GM19397 (cell line): Measurements from ENCODE around the gene TSPAN18.

Experiments used
- ATAC-seq: cut with Tn5 transposase; IDR thresholded peaks from one replicate; pipeline ENCODE4 v1.9.1; 2021; ENCODE audit warnings: mild to moderate bottlenecking, moderate library complexity; ENCODE audit not compliant: unreplicated experiment

Gene TSPAN18

DNA sequence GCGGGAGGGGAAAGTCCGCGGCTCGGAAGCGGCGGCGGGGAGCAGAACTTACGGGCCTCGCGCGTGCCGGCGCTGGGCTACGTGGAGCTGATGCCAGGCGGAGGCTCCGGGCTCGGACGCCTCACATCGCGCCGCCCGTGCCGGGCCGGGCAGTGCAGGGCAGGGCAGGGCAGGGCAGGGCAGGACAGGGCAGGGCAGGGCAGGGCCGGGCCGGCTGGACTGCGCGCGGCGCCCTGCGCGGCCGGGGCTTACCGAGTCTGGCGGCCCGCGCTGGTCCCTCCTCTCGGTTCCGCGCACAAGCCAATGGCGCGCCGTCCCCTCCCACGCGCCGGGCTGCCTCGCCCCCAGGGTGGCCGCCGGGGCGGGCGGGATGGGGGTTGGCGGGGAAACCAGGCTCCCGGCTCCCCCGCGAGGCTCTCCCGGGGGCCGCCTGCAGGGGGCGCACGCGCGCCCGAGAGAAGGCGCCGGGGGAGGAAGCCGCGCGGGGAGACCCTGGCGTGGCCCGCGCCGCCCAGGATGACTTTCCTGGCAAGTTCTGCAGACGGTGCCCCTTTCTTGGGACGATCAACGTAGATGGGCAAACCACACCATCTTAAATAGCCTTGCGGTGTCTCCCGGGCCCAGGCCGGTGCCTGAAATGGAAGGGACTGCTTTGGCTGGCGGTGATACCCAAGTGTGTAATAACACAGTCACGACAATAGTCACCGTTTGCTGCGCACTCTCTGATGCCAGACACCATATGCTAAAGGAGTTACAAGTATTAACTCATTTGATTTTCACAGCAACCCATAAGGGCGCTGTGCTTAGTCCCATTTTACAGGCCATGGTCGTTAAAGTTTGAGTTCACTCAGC, 224.1 kb downstream of the TSPAN18 start, which contains the start of gene TP53I11:
Gene TP53I11, minus strand, starts transcription at position 259 of the 852 bp plus-strand sequence. CDS start 12,548 bp downstream, outside the sequence.
- ATAC-seq = no peak

DNA sequence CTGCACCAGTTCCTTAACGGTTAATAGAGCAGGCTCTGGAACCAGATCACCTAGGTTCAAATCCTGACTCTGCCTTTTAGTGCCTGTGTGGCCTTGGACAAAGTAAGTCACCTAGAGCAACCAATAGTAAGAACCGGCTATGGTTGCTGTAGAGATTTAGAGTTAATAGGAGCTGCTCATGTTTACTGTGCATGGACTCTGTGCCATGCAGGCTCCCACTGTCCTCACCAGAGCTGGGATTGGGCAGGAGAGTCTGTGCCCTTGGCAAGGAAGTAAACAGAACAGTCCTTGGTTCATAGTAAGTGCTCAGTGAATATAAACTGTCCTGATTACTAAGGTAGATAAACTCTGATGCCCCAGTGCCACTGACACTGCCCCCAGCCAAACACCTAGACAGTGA, 225.3 kb downstream of the TSPAN18 start:
- ATAC-seq = no peak

DNA sequence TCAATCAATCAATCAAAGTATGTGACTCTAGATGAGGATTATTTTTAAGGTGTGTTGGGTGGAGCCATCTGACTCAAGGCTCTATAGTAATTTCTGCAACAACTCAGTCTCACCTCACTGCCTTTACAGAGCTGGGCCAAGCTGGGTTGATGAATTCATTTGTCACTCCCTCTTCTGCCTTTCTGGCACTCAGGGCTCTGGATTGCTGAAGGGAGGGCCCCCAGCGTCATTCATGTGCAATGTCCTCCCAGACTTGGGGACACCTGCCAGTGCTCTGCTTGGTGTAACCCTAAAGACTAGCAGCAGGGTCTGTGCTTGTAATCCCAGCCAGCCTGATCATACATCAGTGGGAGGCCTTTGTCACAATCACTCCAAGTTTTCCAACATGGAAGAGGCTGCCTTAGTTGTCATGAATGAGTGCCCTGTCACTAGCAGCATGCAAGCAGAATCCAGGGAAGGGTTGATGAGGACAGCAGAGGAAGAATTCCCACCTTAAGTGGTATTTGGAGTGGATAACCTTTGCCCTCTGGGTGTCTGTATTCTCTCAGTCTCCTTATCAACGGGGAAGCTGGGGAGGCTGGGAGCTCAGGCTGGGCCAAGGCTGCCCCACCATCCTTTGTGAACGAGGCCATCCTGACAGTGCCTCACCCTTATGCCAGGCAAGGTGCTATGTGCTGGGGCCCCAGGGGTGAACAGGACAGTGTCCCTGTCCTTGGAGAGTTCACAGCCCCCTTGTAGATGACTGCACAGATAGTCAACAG, 225.9 kb downstream of the TSPAN18 start:
- ATAC-seq = no peak

DNA sequence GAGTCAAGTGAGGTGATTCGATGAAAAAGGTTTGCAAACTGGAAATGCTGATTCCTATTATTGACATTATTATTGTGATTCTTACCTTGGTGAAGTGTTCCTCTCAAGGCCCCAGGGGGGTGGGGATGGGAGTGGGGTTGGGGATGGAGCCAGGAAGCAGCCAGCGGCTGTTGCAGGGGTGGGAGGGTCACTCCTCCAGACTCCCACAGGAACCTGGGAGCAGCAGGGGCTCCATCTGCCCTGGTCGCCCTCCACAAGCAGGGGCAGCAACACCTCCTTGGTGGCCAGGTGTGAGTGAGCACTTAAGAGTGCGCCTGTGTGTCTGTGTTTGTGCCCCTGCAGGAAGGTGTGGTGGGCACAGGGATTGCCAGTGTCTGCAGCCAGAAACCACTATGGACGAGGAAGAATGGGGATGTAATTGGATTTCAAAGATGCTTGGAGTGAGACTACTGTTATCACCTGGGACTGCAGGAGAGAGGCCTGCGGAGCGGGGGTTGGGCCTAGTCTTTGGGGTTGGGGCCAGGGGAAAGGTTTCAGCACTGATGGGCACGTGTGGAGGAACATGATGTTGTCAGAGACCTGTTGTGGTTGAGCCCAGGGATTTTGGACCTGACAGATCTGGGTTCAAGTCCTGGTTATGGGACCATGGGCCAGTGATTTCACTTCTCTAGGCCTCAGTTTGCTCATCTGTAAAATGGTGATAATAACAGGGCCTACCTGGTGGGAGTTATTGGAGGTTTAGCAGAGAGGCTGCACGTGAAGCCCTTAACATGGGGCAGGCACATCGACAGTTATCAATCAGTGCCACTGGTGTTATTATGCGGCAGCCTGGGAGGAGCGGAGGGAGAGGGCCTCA, 227.5 kb downstream of the TSPAN18 start:
- no peak for ATAC-seq

DNA sequence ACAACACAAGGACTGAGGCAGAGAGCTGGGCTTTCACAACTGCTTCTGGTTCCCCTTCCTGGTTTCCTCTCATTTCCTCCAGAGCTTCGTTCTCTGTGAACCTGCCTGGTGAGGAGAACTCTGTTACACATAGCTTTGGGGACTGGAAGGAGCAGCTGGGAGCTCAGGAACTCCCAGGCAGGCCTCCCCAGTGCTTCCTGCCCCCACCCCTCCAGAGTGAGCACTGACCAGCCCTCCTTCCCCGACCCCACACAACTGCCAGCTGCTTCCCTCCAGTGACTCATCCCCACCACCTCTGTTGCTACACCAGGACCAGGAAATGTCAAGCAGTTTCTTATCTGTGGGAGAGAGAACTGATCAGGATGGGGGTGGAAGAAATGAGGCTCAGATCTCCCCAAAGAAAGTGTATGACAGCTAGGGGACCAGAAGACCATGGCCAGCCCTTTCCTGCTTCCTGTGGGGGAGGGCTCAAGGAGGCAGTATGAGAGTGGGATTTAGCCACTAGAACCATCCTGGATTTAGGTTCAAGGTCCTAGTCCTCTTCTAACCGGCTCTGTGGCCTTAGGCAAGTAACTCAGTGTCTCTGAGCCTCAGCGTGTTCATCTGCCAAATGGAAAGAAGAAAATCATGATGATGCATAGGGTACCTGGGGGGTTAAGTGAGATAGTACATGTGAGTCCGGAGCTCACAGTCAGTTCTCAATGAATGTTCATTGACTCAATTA, 228.4 kb downstream of the TSPAN18 start:
- ATAC-seq = no peak

DNA sequence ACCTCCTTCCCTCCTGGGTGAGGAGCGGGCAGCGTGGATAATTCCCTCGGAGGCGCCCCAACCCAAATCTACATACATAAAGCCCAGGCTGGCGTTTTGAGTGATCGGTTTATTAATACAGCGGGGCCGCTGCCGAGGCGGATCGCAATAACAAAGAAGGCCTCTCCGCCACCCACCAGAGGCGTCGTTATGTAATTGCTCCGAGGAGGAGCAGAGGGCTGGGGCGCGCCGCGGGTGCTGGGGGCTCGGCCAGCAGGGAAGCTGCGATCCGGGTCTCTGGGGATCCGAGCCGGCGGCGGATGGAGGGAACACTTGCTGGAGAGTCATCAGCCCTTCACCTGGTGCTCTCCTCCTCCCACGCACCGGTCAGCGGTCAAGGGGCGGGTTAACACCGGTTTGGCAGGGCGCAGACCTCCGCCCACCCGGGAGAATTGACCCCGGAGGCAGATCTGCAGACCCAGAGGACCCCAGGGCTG, 230.3 kb downstream of the TSPAN18 start:
- no peak for ATAC-seq

DNA sequence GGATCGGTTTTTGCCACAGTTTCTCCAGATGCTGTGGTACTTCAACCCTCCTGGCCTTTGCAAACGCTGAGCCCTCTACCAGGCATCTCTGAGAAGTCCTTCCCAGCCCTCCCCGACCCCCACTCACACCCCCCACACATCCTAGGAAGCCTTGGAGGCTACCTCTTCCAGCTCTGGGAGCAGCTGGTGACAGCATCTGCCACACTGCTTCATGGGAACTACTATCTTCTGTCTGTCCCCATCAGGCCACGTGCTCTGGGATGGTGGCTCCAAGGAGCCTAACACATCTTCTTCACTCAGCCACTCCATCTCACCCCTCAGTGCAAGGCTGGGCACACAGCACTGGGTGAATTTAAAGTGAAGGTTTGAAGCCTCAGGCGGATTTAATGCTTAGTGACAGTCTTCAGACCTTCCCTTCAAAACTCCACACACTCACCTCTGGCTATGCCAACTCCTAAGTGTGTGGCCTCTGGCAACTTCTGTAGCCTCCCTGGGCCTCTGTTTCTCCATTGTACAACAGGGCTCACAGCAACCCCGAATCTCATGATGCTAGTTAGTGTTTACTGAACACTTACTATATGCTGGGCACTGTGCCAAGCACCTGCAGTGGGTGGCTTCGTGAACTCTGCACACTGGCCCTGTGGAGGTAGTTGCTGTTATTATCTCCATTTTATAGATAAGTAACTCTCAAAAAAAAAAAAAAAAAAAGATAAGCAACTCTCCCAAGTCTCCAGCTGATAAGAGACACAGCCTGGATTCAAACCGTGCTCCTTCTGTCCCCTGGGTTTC, 231.2 kb downstream of the TSPAN18 start:
- ATAC-seq = no peak

DNA sequence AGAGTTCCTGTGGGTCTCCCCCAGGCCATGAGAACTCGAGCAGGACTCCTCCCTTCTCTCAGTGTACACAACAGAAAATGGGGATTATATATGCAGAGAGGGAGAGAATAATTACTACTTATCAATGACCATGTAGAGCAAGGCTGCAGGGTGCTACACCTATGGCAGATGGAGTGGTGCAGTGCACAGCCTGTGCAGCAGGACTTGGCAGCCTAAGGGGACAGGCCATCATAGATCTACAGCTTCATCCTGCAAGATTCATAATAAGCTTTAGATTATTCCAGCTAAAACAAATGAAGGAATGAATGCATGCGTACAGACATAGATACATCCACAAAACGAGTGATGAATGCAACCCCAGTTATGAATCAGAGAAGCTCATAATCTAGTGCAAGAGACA, 232.3 kb downstream of the TSPAN18 start:
- ATAC-seq = no peak

DNA sequence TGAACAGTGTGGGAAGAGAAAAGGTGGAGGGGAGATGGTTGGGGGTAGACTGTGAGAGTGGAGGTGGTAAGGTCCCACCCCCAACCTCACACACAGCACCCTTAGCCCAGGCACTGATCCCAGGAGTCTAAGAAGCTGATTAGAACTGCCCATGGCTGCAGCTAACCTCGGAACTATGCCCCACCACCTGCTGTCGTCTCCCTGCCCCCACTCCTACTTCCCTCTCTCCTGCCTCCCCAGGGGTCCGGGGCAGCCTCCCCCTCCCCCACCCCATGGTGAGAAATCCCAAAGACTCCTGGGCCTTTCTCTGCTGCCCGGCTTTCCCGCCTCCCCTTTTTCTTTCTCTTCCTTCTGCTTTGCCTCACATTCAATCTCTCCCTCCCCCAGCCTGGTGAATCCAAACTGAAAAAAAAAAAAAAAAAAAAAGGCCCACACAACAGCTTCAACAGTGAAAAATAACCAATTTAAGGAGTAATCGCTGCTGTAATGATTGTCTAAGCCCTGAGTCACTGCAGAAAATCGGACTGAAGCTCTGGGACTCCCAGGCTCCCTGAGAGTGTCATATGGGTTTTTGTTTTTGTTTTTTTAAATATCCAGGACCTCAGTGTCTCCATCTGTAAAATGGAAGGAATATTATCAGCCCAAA, 233.6 kb downstream of the TSPAN18 start:
- ATAC-seq = no peak

DNA sequence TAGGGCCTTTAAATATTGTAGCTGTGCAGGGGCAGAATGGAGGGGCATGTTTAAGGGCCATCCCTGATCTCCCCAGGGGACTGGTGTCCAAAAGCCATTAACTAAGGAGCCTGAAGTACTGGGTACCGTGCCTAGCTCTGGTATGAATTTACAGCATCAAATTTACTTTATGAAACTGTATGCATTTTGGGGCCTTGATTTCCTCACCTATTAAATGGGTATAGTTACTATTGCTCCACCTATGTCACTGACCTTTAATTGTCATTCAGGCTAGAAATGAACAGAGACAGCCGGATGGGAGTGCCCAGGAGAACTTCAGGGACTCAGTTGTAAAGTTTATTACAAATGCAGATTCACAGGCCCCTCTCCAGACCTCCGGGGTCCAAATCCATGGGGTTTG, 235.7 kb downstream of the TSPAN18 start:
- ATAC-seq = no peak

DNA sequence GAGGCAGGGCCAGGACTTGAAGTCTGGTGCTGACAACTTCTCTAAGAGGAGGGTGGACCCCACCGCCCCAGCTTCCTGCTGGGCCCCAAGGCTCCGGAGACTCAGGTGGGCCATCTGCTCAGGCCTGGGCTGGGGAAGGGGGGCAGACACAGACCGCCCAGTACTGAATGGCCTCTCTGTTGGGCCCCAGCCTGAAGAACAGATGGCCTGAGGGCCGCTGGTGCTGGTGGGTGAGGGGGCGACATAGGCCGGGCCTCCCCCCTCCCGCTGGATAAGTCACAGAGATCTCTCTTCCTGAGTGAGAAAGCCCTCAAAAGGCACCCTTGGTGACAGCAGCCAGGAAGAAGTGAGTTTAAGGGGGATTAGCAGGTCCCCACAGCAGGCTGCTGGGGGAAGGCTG, 236.4 kb downstream of the TSPAN18 start:
- no peak for ATAC-seq

DNA sequence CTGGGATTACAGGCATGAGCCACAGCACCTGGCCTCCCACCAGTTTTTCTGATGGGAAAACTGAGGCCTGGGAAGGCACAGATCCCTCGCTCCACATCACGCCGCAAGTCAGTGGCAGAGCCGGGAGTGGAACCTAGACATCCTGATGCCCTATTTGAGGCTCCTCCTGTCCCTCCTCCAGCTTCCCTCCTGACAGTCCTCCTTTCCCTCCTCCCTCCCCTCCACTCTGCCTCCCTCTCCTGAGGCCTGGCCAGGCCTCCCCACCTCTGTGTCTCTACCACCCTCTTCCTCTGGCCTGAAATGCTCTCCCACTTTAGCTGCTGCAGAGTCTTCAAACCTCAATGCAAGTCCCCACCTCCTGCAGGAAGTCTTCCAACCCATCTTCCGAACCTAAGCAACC, 237.2 kb downstream of the TSPAN18 start:
- no peak for ATAC-seq

DNA sequence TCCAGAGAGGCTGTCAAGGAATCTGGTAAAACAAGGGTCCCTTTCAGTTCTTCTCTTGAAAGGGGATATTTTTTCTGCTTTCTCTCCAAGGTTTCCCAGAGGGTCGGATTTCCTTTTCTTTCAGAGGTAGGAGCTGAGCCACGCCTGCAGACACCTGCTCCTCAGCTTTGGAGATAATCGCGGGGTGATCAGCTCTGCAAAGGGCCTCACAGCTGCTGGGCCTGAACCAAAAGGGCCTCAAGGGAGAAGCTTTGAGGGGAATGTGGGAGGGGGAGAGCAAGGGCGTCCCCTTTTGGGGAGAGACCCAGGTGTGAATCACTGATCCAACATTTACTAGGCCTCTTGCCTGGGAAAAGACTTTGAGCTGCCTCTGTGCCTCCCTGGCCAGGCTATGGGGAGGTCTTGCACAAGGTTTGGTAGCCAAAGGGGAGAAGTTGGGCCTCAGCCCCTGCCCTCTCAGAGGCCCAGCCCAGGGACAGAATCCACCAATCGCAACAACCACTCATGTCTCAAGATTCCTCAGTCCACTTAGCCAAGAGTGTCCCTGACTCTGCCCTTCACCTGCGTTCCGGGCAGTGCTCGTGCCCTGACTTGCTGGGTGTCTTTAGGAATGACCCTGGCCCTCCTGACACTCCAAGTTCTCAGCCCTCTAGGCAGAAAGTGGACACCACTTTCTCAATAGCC, 237.9 kb downstream of the TSPAN18 start:
- no peak for ATAC-seq

DNA sequence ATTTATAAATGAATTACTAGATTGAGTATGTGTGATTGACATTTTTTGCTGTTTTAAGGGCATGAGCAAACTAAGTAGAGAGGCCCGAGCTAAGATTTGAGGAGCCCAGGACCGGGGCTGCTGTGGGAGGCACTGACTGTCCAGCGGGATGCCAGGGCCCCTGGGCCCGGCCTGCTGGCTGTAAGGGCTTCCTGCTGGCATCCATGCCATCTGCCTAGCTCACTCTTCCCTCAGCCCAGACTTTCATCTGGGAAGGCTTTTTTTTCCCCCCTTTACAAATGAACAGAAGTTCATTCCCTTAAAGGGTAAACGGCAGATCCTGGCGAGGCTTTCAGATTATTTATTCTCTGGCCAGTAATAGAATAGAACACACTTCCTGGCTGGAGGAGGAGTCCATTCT, 239.9 kb downstream of the TSPAN18 start:
- no peak for ATAC-seq

DNA sequence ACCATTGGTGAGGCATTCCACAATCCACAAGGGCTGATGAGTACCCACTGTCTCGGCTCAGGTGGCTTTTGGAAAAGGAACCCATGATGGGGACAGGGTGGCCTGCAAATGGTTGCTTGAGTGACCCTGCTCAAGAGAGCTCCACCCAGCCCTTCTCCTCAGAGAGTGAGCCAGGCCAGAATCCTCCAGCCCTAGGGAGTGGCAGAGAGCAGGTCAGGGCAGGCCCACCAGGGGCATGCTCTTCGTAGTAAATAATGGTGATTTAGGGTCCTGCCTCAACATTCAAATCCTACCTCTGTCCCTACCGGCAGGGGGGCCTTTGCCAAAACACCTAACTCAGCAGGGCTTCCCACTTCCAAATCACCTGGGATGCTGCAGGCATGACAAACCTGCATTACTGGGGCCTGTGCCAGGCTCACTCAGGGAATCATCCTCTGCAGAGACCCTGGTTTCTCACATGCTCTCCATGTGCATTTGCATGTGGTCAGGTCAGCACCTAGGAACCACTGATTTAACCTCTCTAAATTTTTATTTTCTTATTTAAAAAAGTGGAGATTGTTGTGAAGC, 241.3 kb downstream of the TSPAN18 start:
- ATAC-seq = no peak

DNA sequence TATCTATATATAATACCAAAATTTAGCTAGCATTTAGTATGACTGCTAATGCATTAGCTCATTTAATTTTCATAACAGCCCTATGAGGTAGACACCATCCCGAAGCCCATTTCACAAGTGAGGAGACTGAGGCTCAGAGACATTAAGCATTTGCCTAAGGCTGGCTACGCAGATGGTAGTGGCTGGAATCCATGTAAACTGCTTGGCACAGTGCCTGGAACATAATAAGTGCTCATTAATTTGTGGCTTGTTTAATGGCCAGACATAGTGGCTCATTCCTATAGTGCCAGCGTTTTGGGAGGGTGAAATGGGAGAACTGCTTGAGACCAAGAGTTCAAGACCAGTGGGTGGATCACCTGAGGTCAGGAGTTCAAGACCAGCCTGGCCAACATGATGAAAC, 241.7 kb downstream of the TSPAN18 start:
- ATAC-seq = no peak

DNA sequence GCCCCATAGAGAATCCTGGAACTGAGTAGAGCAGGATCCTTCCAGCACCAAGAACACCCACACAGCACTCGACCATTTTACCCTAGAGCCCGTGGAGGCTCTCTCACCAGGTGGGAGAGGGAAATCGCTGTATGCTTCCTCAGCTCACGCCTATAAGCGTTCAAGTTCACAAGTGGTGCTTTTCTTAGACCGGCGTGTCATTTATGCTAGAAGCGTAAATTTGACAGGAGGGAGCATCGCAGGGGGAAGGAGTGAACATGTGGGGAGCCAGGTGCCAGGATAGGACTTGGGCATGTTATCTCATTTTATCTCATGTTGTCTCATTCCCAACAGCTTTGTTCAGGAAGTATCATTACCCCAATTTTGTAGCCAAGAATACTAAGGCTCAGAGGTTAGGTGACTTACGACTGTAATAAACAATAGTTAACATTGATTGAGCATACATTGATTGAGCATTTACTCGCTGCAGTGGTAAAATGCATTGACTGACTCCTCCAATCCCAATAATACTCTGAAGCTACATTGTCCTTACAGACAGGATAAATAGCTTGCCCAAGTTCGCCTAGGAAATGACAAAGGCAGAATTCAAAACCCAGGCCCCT, 243.0 kb downstream of the TSPAN18 start:
- no peak for ATAC-seq

DNA sequence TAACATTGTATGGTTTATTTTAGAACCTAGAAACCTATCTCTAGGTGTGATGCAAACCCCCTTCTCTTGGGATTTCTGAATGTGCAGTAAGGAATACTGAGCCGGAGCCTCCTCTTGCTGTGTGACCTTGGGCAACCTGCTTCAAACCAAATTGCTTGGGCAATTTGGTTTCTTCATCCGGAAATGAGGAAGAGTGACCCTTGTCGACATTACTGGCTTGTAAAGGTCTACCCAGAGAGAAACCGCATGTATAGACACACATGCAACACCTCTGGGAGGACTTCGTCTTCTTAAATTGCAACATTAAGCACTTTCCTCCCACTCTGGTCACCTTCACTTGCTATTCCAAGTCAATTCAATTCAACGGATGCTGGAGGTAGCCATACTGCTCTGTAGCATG, 243.5 kb downstream of the TSPAN18 start:
- ATAC-seq = no peak
